GM12878 (cell line): Measurements from ENCODE around the gene RGS12. TPM values are rescaled to one million over a fixed set of nuclear protein-coding genes. Genes with fewer than 3 reads are reported as not detected.

Source experiments
- ATAC-seq: fragments of 200-7000 bp; cut with Tn5 transposase; 3 replicates; pipeline ENCODE4 v1.9.1; 2020; ENCODE audit warnings: mild to moderate bottlenecking, moderate library complexity
- BruUV-seq: library from RNA; stranded (reverse); fragments of 400-500 nt; replicated peaks from 2 replicates; lab custom pipeline; 2021; lab: Mats Ljungman, UMichigan
- CTCF ChIA-PET: fragments of 300-600 bp; sonication (Branson Sonifier 250); formaldehyde crosslinking; extraction: SDS; loops from one replicate; lab custom pipeline; 2021; ENCODE audit warnings: inconsistent platforms; lab: Yijun Ruan, JAX
- POLR2A ChIA-PET: fragments of 350-600 bp; formaldehyde crosslinking; extraction: SDS; loops from one replicate; lab custom pipeline; 2021; ENCODE audit warnings: inconsistent platforms; lab: Charles Lee
- RAD21 ChIA-PET: fragments of 300-600 bp; sonication (Branson Sonifier 250); formaldehyde crosslinking; loops from one replicate; lab custom pipeline; 2023; ENCODE audit warnings: antibody characterized with exemption; ENCODE audit not compliant: unreplicated experiment; lab: Charles Lee
- SMC1A ChIA-PET: fragments of 300-600 bp; sonication (Branson Sonifier 250); formaldehyde crosslinking; loops from one replicate; lab custom pipeline; 2023; ENCODE audit not compliant: unreplicated experiment, uncharacterized antibody; lab: Charles Lee
- DNase-seq: peaks from one replicate; pipeline ENCODE4 v3.0.0-alpha.2; 2011; ENCODE audit warnings: low read depth, low spot score
- FAIRE-seq: peaks from 3 replicates; lab custom pipeline; 2011; peaks lifted over from hg19 to GRCh38; lab: Jason Lieb, UNC
- H2AFZ ChIP-seq: 2 replicates; pipeline ENCODE4 v1.6.0; 2011; ENCODE audit warnings: low read depth, low read length, control low read depth; ENCODE audit not compliant: control insufficient read depth
- H3K27ac ChIP-seq: 2 replicates; pipeline ENCODE4 v1.5.1; 2011; ENCODE audit warnings: control low read depth; ENCODE audit not compliant: control insufficient read depth, insufficient read depth
- H3K27me3 ChIP-seq, 2 experiments: replicated peaks in 1 of 2; 2 replicates each; pipeline versions ENCODE4 v1.6.0 to v1.6.1; 2011; ENCODE audit warnings: low read length in 1 of 2; ENCODE audit not compliant: control insufficient read depth in 2 of 2, insufficient read depth in 2 of 2
- H3K36me3 ChIP-seq, 2 experiments: 2 replicates each; pipeline ENCODE4 v1.5.1; 2011; ENCODE audit warnings: low read length in 1 of 2; ENCODE audit not compliant: control insufficient read depth in 2 of 2, insufficient read depth in 2 of 2
- H3K4me1 ChIP-seq: 2 replicates; pipeline ENCODE4 v1.6.1; 2011; ENCODE audit warnings: mild to moderate bottlenecking, low read length, moderate library complexity, mixed read lengths; ENCODE audit not compliant: control insufficient read depth, insufficient read depth
- H3K4me2 ChIP-seq: 2 replicates; pipeline ENCODE4 v1.6.0; 2011; ENCODE audit warnings: control low read depth; ENCODE audit not compliant: control insufficient read depth, insufficient read depth
- H3K4me3 ChIP-seq: fragments of 200-600 bp; sonication (generic); 2 replicates; pipeline ENCODE4 v1.5.1; 2016
- H3K79me2 ChIP-seq: 2 replicates; pipeline ENCODE4 v1.6.0; 2011; ENCODE audit warnings: low read length; ENCODE audit not compliant: control insufficient read depth, insufficient read depth
- H3K9ac ChIP-seq: 2 replicates; pipeline ENCODE4 v1.8.0; 2011; ENCODE audit warnings: low read length, control low read depth, mixed read lengths; ENCODE audit not compliant: control insufficient read depth, insufficient read depth
- H3K9me3 ChIP-seq: replicated peaks from 3 replicates; pipeline ENCODE4 v1.5.1; 2011; ENCODE audit warnings: mild to moderate bottlenecking, low read length; ENCODE audit not compliant: control insufficient read depth, insufficient read depth
- H4K20me1 ChIP-seq: 2 replicates; pipeline ENCODE4 v1.6.0; 2011; ENCODE audit not compliant: control insufficient read depth, insufficient read depth
- LARP7 ChIP-seq: fragments of 450-650 bp; IDR thresholded peaks from 2 replicates; pipeline ENCODE4 v1.6.1; 2017; ENCODE audit warnings: mild to moderate bottlenecking
- TAF1 ChIP-seq: IDR thresholded peaks from 2 replicates; pipeline ENCODE4 v1.6.1; 2011; ENCODE audit warnings: mild to moderate bottlenecking, low read depth, low read length, borderline replicate concordance
- YY1 ChIP-seq: IDR thresholded peaks from 2 replicates; pipeline ENCODE4 v1.6.1; 2011; ENCODE audit warnings: low read depth, mild to moderate bottlenecking, low read length
- ZBTB40 ChIP-seq: fragments of 450-650 bp; IDR thresholded peaks from 2 replicates; pipeline ENCODE4 v1.6.1; 2016; ENCODE audit warnings: mild to moderate bottlenecking, moderate library complexity, borderline replicate concordance
- WGBS: methylation state at CpG from one replicate; pipeline ENCODE4 v1.1.6; 2016; ENCODE audit warnings: low lambda C conversion rate; ENCODE audit not compliant: insufficient replicate concordance, insufficient coverage; ENCODE audit errors: missing lambda C conversion rate; 5-methylcytosine and 5-hydroxymethylcytosine counted together
- in situ Hi-C: fragments of 300-500 bp; cut with MboI; formaldehyde crosslinking; loops from 9 replicates; pipeline ENCODE4 v1.14.3; 2018; ENCODE audit warnings: mixed read lengths
- intact Hi-C: fragments of 100-400 bp; cut with micrococcal nuclease; formaldehyde crosslinking; loops from one replicate; pipeline ENCODE4 v1.14.2; 2022; ENCODE audit not compliant: unreplicated experiment
- polyA plus RNA-seq, 11 experiments: library from polyadenylated mRNA; depleted of rRNA in 4 of 11; unstranded in 6 of 11; stranded (reverse) in 5 of 11; fragments of >200 nt; fragmentation: Nextera tagmentation in 4 of 11; fragmentation: Illumina TruSeq in 1 of 11; extraction: Ambion mirVana in 4 of 11; extraction: Trizol in 1 of 11; gene quantifications; 1 replicate in 1 of 11; 2 replicates in 10 of 11; pipeline versions ENCODE4 v1.2.1 to v1.2.3, GENCODE V29; 2011 to 2016; ENCODE audit warnings: inconsistent platforms in 2 of 11, missing spikeins in 2 of 11, low read depth in 1 of 11
- total RNA-seq, 4 experiments: library from RNA; depleted of rRNA in 3 of 4; stranded (reverse); fragments of >200 nt in 3 of 4; fragmentation: Illumina TruSeq in 1 of 4; extraction: Trizol in 1 of 4; gene quantifications; 2 replicates each; pipeline versions ENCODE4 v1.2.1 to v1.2.3, GENCODE V29; 2013 to 2021

Gene RGS12
- total and polyA plus RNA-seq, 10 of the 15 experiments (the other 5 are each of a cell fraction or from before 2014, with no cell fraction given) = 0.02 to 2.2 (median 0.73) TPM

- Histone ChIP-seq H3K4me3 (no peak overlapping the region), H4K20me1 (no peaks in the 10 kb centered on the region), H3K9ac (no peak overlapping the region), H3K27ac (no peak overlapping the region), H3K4me2 (no peak overlapping the region), H3K27me3 (no peaks in the 10 kb centered on the region), H2AFZ (no peak overlapping the region), H3K36me3 (no peaks in the 10 kb centered on the region), H3K79me2 (no peaks in the 10 kb centered on the region), H3K9me3 (no peaks in the 10 kb centered on the region), H3K4me1 (no peaks in the 10 kb centered on the region)
- WGBS = 96% methylated on average over 3 of the region's 3 CpGs
- ChIA-PET CTCF (no interaction called here), SMC1A (no interaction called here), POLR2A (no interaction called here), RAD21 (no interaction called here)
- TF ChIP-seq LARP7 (no peak), YY1 (no peak), ZBTB40 (no peak), TAF1 (no peak)
- no peak for ATAC-seq
- intact Hi-C loops = no loop called here
- FAIRE-seq = no peak
- DNase-seq = no peak
- in situ Hi-C loops = no loop called here
- no TSS peak for BruUV-seq
These were observed 40.4 kb upstream of the RGS12 start for GRCh38 chr4:3252480-3252828.
